ENCODE data around the gene MMEL1. TPM values are rescaled to one million over a fixed set of nuclear protein-coding genes. Genes with fewer than 3 reads are reported as not detected.
A peak's percentile ranks its signal among the peaks of the same experiment; 100 is the strongest.
"Not testable (repeated sequence)": the region's sequence is repeated elsewhere in the genome, so short reads cannot be mapped to it uniquely, and the experiment has no call there.

MMEL1 gene
- total and polyA plus RNA-seq, 2 donors from 2014 or later = 4.0 to 8.5 TPM

DNA sequence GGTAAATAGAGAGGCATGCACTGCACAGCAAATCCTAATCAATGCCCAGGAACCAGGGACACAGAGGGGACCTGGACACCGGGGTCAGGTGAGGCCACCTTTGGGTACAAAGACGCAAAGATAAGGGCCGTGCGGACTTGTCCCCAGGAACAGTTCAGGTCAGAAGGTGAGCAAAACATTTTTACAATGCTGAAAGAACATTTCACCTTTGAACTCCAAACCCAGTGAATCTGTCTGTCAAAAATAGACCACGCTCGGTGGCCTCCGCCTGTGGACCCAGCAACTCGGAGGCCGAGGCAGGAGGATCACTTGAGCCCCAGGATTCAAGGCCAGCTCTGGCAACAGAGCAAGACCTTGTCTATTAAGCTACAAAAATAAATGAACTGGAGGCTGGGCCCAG, 61.5 kb downstream of the MMEL1 start:
- Histone ChIP-seq H3K9ac (ENCODE audit: low read length in 3 of 3) (no peak overlapping the region), H3K27ac (ENCODE audit: low read depth in 2 of 2, low read length in 2 of 2) (no peak overlapping the region), H3K36me3 (ENCODE audit: control insufficient read depth in 2 of 3, insufficient read depth in 3 of 3, low read length in 3 of 3) (no peaks in the 10 kb centered on the region), H3K9me3 (ENCODE audit: control insufficient read depth in 2 of 3, insufficient read depth in 1 of 3, low read length in 3 of 3) (peaks cover 0 to 5% (median 0%) of the 10 kb centered on the region in 3 donors), H3K27me3 (ENCODE audit: control insufficient read depth, insufficient read depth, low read length) (no peaks in the 10 kb centered on the region), H3K4me1 (ENCODE audit: control insufficient read depth in 2 of 3, insufficient read depth in 2 of 3, low read depth in 1 of 3, low read length in 3 of 3) (peaks cover 0 to 8% (median 5%) of the 10 kb centered on the region in 3 donors), H3K4me3 (ENCODE audit: low read length in 3 of 3) (no peak overlapping the region)
- DNase-seq (peak in 1 of 5 donors; percentile 30), FAIRE-seq (no peak)
- intact Hi-C loops (cut with DNase I) = no loop called here
- TF ChIP-seq, protein P1, sequence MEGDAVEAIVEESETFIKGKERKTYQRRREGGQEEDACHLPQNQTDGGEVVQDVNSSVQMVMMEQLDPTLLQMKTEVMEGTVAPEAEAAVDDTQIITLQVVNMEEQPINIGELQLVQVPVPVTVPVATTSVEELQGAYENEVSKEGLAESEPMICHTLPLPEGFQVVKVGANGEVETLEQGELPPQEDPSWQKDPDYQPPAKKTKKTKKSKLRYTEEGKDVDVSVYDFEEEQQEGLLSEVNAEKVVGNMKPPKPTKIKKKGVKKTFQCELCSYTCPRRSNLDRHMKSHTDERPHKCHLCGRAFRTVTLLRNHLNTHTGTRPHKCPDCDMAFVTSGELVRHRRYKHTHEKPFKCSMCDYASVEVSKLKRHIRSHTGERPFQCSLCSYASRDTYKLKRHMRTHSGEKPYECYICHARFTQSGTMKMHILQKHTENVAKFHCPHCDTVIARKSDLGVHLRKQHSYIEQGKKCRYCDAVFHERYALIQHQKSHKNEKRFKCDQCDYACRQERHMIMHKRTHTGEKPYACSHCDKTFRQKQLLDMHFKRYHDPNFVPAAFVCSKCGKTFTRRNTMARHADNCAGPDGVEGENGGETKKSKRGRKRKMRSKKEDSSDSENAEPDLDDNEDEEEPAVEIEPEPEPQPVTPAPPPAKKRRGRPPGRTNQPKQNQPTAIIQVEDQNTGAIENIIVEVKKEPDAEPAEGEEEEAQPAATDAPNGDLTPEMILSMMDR (IDR thresholded peaks at IDR 0.05; ENCODE audit: borderline replicate concordance, extremely low read depth, insufficient read depth) = no peak

DNA sequence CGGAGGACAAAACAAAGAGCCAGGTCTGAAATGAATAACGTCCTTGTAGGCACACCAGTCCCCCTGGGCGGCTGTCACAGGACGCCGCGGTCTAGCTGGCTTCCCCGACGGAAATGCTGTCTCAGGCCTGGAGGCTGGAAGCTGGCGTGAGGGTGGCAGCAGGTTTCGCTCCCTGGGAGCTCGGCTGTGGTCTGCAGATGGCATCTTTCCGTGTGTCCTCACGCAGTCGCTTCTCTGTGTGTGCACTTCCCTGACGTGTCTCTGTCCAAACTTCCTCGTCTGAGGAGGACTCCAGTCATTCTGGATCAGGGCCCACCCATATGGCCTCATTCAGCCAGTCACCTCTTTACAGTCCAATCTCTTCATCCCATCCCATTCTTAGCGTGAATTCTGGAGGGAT, 62.5 kb downstream of the MMEL1 start:
- FAIRE-seq (no peak), DNase-seq (peak in 1 of 5 donors; percentile 37)
- no peaks in the 10 kb centered on the region for H3K27me3 ChIP-seq (ENCODE audit: control insufficient read depth, insufficient read depth, low read length)
- H3K9me3 ChIP-seq (ENCODE audit: control insufficient read depth in 2 of 3, insufficient read depth in 1 of 3, low read length in 3 of 3) = peaks cover 0 to 5% (median 0%) of the 10 kb centered on the region in 3 donors
- no peaks in the 10 kb centered on the region for H3K4me1 ChIP-seq (ENCODE audit: control insufficient read depth in 2 of 3, insufficient read depth in 2 of 3, low read depth in 1 of 3, low read length in 3 of 3)
- TF ChIP-seq, protein P1 (IDR thresholded peaks at IDR 0.05; ENCODE audit: borderline replicate concordance, extremely low read depth, insufficient read depth) = no peak
- H3K27ac ChIP-seq (ENCODE audit: low read depth in 2 of 2, low read length in 2 of 2) = no peak overlapping the region
- intact Hi-C loops (cut with DNase I) = no loop called here
- H3K4me3 ChIP-seq (ENCODE audit: low read length in 3 of 3) = no peak overlapping the region
- no peak overlapping the region for H3K9ac ChIP-seq (ENCODE audit: low read length in 3 of 3)
- no peaks in the 10 kb centered on the region for H3K36me3 ChIP-seq (ENCODE audit: control insufficient read depth in 2 of 3, insufficient read depth in 3 of 3, low read length in 3 of 3)

DNA sequence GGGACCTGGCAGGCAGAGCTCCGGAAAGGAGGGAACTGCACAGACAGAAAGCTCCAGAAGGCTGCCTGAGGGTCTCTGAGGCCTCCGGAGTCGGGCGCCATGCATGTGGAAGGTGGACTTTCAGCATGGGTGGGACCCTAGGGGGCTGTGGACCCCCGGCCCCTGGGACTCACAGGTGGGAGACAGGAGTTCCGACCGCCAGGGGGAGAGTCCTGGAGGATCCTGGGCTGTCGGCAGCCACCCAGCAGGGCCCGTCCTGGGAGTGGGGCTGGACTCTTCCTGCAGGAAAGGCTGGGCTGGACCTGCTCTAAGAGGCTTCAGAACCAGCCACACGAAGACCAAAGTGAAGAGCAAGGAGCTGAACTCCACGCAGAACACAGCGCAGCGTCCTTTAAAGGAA, 63.1 kb downstream of the MMEL1 start:
- H3K9ac ChIP-seq (ENCODE audit: low read length in 3 of 3); H3K9me3 ChIP-seq (ENCODE audit: control insufficient read depth in 2 of 3, insufficient read depth in 1 of 3, low read length in 3 of 3); H3K27me3 ChIP-seq (ENCODE audit: control insufficient read depth, insufficient read depth, low read length); intact Hi-C loops (cut with DNase I); H3K36me3 ChIP-seq (ENCODE audit: control insufficient read depth in 2 of 3, insufficient read depth in 3 of 3, low read length in 3 of 3); H3K4me3 ChIP-seq (ENCODE audit: low read length in 3 of 3); H3K27ac ChIP-seq (ENCODE audit: low read depth in 2 of 2, low read length in 2 of 2); H3K4me1 ChIP-seq (ENCODE audit: control insufficient read depth in 2 of 3, insufficient read depth in 2 of 3, low read depth in 1 of 3, low read length in 3 of 3); FAIRE-seq: not testable (repeated sequence)
- peak in 1 of 5 donors; percentile 67 for DNase-seq

DNA sequence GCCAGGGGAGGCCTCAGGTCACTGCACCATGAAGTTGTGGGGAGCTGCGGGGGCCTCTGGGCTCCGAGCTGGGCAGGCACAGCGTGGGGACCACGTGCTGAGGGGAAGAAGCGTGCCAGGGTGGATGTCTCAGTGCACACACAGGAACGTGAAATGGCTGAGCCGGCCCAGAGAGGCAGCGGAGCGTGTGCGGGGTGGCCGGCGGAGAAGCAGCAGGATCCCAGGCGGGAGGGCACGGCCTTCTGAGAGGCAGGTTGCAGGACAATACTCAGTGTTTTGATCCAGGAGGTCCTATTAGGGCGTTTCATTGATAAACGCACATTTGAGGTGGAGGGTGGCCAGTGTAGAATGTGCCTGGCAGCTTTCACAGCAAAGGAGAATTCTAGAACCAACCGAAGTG, 63.8 kb downstream of the MMEL1 start:
- H3K36me3 ChIP-seq (ENCODE audit: control insufficient read depth in 2 of 3, insufficient read depth in 3 of 3, low read length in 3 of 3) = no peaks in the 10 kb centered on the region
- intact Hi-C loops (cut with DNase I) = no loop called here
- H3K9me3 ChIP-seq (ENCODE audit: control insufficient read depth in 2 of 3, insufficient read depth in 1 of 3, low read length in 3 of 3) = peaks cover 0 to 5% (median 0%) of the 10 kb centered on the region in 3 donors
- no peak overlapping the region for H3K9ac ChIP-seq (ENCODE audit: low read length in 3 of 3)
- no peaks in the 10 kb centered on the region for H3K27me3 ChIP-seq (ENCODE audit: control insufficient read depth, insufficient read depth, low read length)
- H3K4me1 ChIP-seq (ENCODE audit: control insufficient read depth in 2 of 3, insufficient read depth in 2 of 3, low read depth in 1 of 3, low read length in 3 of 3) = no peaks in the 10 kb centered on the region
- TF ChIP-seq, protein P1 (IDR thresholded peaks at IDR 0.05; ENCODE audit: borderline replicate concordance, extremely low read depth, insufficient read depth) = no peak
- H3K27ac ChIP-seq (ENCODE audit: low read depth in 2 of 2, low read length in 2 of 2) = no peak overlapping the region
- no peak for FAIRE-seq
- DNase-seq = peak in 2 of 5 donors; percentile 62 to 63
- H3K4me3 ChIP-seq (ENCODE audit: low read length in 3 of 3) = no peak overlapping the region

DNA sequence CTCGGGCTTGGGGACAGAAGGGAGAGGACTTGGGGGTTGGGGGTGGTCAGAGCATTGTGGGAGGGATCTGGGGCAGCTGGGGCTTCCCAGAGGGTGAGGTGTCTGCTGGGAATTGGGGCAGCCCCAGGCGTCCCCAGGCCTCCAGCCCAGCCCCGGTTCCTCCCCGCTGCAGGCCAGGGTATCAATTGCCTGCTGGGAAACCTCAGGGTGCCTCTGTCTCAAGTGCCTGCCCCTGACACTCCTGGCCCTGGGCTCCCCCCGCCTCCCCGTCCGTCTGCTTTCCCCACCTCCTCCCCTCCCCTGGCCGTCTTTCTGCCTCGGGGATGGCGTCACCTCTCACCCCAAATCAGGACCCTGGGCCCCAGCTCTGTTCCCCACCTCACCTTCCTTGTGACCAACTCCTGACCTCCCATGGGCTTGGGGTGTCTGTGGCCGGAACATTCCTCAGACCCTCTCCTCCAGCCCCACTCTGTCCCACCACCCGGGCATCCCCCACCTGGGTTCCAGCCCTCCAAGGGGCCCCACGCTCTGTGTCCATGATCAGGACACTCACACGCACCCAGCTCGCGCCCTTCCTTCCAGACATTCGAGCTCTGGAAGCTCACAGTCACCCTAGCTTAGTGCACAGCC, 64.5 kb downstream of the MMEL1 start:
- intact Hi-C loops (cut with DNase I) = not testable (repeated sequence)

More for the DNA sequence above, 64.5 kb downstream of the MMEL1 start:
- H3K4me3 ChIP-seq (ENCODE audit: low read length in 3 of 3); H3K27me3 ChIP-seq (ENCODE audit: control insufficient read depth, insufficient read depth, low read length); H3K9ac ChIP-seq (ENCODE audit: low read length in 3 of 3); FAIRE-seq; H3K9me3 ChIP-seq (ENCODE audit: control insufficient read depth in 2 of 3, insufficient read depth in 1 of 3, low read length in 3 of 3); H3K4me1 ChIP-seq (ENCODE audit: control insufficient read depth in 2 of 3, insufficient read depth in 2 of 3, low read depth in 1 of 3, low read length in 3 of 3); H3K36me3 ChIP-seq (ENCODE audit: control insufficient read depth in 2 of 3, insufficient read depth in 3 of 3, low read length in 3 of 3); H3K27ac ChIP-seq (ENCODE audit: low read depth in 2 of 2, low read length in 2 of 2): not testable (repeated sequence)
- DNase-seq = peak in 1 of 5 donors; percentile 61
